HG03442 (cell line): ENCODE measurements around the gene CCT3.
"Not testable (repeated sequence)": the region's sequence is repeated elsewhere in the genome, so short reads cannot be mapped to it uniquely, and the experiment has no call there.

ENCODE experiments used
- ATAC-seq: cut with Tn5 transposase; IDR thresholded peaks from one replicate; pipeline ENCODE4 v1.9.1; 2021; ENCODE audit warnings: mild to moderate bottlenecking, moderate library complexity; ENCODE audit not compliant: unreplicated experiment

CCT3 gene

DNA sequence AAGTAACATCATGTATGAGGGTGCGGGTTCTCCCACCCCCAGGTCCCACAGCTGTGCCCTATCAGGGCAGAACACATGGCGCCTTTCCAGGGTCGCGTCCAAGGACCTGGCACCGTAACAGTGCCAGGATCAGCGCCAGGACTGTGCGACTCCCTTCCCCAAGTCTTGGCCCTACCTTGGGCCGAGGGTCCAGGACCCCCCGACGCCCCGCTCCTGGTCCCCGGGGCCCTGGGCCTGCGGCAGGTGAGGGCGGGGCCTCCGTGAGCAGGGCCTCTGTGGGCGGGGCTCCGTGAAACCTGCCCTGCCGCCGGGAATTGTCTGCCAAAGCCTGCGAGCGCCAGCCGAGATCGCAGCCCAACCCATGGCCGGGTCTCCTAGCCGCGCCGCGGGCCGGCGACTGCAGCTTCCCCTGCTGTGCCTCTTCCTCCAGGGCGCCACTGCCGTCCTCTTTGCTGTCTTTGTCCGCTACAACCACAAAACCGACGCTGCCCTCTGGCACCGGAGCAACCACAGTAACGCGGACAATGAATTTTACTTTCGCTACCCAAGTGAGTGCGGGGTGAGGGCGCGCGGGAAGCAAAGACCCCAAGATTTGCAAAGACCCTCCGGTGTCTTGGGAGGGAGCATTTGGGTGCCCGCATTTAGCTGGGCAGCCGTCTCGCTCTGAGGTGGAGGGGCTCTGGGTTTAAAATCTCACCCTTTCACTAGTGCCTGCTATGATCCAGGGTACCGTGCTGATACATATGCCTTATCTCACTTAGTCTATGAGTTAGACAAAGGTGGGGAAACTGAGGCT, 31.0 kb upstream of the CCT3 start, which contains the start of gene RHBG:
TSS of gene RHBG (plus strand) at position 323 of the 796 bp plus-strand sequence. CDS start at position 362, 39 bp downstream.
- ATAC-seq = no peak

DNA sequence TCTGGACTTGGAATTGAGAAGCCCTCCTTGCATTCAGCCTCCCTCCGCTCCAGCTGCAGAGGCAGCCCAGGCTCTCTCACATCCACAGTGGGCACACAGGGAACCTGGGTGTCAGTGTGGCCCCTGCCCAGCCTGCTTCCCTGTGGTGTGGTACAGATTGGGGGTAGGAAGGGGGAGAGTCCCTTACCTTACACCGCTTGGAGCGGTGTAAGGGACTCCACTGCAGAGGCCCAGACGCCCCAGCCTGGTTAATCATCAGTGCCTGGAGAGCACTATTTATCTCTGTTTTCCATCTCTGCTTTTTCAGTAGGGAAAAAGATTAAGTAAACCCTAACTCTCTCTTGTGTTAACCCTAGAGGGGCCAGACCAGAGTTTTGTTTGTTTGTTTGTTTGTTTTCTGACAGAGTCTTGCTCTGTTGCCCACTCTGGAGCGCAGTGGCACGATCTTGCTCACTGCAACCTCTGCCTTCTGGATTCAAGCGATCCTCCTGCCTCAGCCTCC, 30.1 kb upstream of the CCT3 start:
- no peak for ATAC-seq

GRCh38 chr1:156367383-156368156, 29.5 kb upstream of the CCT3 start:
- ATAC-seq = no peak

- no peak for ATAC-seq
Observed at GRCh38 chr1:156366378-156367166, 28.5 kb upstream of the CCT3 start.

GRCh38 chr1:156365754-156366153, 27.7 kb upstream of the CCT3 start:
- ATAC-seq = no peak

- no peak for ATAC-seq
Observed at GRCh38 chr1:156360534-156360933, 22.4 kb upstream of the CCT3 start.

- ATAC-seq = no peak
Observed at GRCh38 chr1:156359973-156360372, 21.9 kb upstream of the CCT3 start.

DNA sequence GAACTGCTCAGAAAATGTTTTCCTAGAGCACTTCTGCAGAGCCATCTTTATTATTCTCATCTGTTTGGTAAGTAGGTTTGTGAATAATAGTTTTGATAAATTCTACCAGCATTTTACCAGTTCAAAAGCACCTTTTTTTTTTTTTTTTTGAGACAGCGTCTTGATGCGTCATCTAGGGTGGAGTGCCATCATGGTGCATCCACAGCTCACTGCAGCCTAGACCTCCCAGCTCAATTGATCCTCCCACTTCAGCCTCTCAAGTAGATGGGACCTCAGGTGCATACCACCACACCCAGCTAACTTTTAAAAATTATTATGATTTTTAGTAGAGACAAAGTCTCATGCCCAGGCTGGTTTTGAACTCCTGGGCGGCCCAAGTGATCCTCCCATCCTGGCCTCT, 21.2 kb upstream of the CCT3 start:
- ATAC-seq = no peak

- ATAC-seq = no peak
Observed at GRCh38 chr1:156358641-156359040, 20.5 kb upstream of the CCT3 start.

- ATAC-seq = no peak
Observed at GRCh38 chr1:156357977-156358376, 19.9 kb upstream of the CCT3 start.

DNA sequence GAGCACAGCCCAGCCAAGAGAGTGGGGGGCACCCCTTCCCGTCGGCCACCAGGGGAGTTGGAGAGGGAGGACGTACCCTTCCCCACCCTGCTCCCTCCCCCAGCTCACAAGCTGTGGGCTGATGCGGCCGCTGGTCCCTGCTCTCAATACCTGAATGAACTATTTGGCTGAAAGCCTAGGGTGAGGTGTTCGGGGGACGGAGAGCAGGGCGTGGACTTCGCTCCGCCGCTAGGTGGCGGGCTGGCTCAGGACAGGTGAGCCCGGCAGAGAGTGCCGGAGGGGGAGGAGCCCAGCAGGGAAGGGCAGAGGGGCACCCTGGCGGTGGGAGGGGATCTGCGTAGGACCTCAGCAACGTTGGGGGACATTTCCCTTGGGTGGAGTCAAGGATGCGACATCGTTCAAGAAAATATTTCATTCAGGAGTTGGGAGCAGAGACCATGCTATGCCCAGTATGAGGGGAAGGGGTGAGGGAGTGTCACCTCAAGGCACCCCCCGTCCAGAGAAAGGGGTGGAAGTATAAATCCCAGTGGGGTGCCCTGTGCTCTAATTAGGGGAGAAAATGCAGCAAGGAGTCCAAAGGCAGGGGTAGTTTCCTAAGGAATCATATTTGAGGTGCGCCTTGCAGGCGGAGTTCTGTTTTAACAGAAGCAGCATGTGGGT, 18.9 kb upstream of the CCT3 start:
- no peak for ATAC-seq

GRCh38 chr1:156356262-156356874, 18.3 kb upstream of the CCT3 start:
- no peak for ATAC-seq

GRCh38 chr1:156352481-156352880, 14.4 kb upstream of the CCT3 start:
- not testable (repeated sequence) for ATAC-seq

DNA sequence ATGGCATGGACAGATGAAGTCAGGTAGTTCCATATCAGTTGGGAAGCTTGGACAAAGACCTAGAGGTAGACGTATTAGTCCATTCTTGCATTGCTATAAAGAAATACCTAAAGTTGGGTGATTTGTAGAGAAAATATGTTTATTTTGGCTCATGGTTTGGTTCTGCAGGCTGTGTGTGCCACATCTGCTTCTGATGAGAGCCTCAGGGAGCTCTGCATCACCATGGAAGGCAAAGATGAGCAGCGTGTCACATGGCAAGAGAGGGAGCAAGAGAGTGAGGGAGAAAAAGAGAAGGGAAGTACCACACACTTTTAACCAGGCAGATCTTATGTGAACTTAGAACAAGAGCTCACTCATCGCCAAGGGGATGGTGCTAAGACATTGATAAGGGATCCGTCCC, 9.2 kb upstream of the CCT3 start:
- ATAC-seq = no peak

DNA sequence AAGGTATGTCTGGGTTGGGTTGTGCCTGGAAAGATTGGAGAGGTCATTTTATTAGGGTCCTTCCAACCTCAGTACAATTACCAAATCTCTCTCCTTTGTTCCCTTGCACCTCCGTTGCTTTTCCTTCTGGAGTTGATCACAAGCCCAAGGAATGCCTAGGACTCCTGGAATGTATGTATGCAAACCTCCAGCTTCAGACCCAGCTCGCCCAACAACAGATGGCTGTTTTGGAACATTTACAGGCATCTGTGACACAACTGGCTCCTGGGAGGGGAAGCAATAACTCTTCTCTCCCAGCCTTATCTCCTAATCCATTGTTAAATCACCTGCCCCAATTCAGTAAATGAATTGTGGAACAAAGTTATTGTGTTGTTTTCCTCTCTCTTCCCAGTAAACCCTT, 8.5 kb upstream of the CCT3 start:
- no peak for ATAC-seq

DNA sequence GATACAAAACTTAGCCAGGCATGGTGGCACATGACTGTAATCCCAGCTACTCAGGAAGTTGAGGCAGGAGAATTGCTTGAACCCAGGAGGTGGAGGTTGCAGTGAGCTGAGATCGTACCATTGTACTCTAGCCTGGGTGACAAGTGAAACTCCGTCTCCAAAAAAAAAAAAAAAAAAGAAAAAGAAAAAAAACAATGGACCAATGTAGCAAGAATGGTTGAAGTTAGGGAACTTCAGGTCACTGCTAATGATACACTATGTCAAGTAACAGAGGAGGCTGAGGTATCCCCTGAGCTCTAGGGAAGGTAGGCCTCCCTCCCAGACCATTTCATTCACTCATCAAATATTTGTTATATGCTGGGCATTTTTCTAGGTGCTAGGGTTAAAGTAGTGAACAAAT, 7.9 kb upstream of the CCT3 start:
- not testable (repeated sequence) for ATAC-seq

DNA sequence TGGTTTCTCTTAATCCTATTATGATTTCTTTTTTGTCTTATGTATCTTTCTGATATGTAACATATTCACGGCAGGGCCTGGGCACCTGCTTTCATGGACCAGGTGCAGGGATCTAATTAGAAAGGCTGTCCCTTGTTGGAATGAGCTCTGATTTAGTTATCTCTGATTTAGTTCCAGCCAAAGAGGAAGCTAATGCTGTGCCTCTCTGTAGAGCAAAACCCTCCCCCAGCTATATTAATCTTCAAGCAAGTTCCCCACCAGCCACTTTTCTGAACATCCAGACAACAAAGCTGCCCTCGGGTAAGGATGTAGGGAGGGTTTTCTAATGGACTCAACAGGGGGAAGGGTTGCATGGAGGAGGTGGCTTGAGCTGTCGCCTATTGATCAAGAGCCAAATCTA, 6.3 kb upstream of the CCT3 start:
- ATAC-seq = no peak

DNA sequence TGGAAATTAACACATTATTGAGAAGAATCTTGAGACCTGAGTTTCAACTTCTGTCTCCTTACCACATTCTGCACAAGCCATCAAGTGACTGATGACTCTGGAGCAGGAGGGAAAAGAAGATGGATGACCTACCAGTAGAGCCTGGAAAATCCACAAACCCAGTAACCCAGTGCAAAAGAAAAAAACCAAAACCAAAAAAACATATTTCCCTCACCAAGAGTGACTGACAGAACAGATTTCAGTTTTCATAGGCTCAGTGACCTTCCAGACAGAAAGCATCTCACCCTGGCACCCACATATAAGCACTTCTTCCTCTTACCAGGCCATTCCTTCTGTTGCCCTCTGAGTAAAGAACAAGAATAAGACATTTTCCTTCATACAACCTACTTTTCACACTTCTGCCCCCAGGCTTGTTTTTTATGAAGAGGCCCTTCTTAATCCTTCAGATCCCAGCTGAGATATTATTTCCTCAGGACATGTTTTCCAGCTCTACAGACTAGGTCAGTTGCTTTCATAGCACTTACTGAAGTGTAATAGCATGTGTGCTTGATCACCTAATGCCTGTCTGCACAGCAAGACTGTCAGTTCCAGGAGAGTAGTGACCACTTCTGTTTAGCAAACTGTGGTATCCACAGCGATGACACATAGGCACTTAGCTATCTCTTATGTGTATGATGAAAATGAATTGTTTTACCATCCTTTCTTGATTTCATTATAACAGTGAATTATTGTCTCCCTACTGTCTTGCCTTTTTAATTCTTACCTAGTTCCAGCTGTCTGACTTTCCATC, 4.3 kb upstream of the CCT3 start:
- ATAC-seq = no peak

GRCh38 chr1:156337888-156338179, 258 bp downstream of the CCT3 start:
- no peak for ATAC-seq
